Liver (tissue), 9 donors: ENCODE results near the gene ARPC5. TPM values are rescaled to one million over a fixed set of nuclear protein-coding genes. Genes with fewer than 3 reads are reported as not detected.
A peak's percentile ranks its signal among the peaks of the same experiment; 100 is the strongest.

Source experiments
- DNase-seq: peaks from one replicate; pipeline ENCODE4 v3.0.0-alpha.2; 2017; ENCODE audit warnings: low spot score
- H3K27ac ChIP-seq, 2 donors: one replicate each; pipeline ENCODE4 v1.7.0; 2013; ENCODE audit warnings: inconsistent platforms in 2 of 2, low read length in 2 of 2, control low read depth in 1 of 2, low read depth in 1 of 2, mild to moderate bottlenecking in 1 of 2
- H3K27me3 ChIP-seq, 4 donors: one replicate each; pipeline versions ENCODE4 v1.6.1 to v1.7.0; 2013; ENCODE audit warnings: low read length in 3 of 4, inconsistent platforms in 1 of 4, mild to moderate bottlenecking in 1 of 4, moderate library complexity in 1 of 4; ENCODE audit not compliant: control insufficient read depth in 4 of 4, insufficient read depth in 4 of 4
- H3K36me3 ChIP-seq, 4 donors: one replicate each; pipeline versions ENCODE4 v1.6.1 to v1.7.0; 2013; ENCODE audit warnings: low read length in 3 of 4, mild to moderate bottlenecking in 3 of 4, low read depth in 1 of 4, moderate library complexity in 1 of 4; ENCODE audit not compliant: control insufficient read depth in 4 of 4, insufficient read depth in 3 of 4
- H3K4me1 ChIP-seq, 4 donors: one replicate each; pipeline versions ENCODE4 v1.6.1 to v1.7.0; 2013; ENCODE audit warnings: low read length in 3 of 4, mild to moderate bottlenecking in 3 of 4, moderate library complexity in 1 of 4; ENCODE audit not compliant: control insufficient read depth in 4 of 4, insufficient read depth in 4 of 4
- H3K4me3 ChIP-seq, 3 donors: one replicate each; pipeline versions ENCODE4 v1.6.1 to v1.7.0; 2013; ENCODE audit warnings: low read length in 3 of 3, control low read depth in 1 of 3, low read depth in 1 of 3, mild to moderate bottlenecking in 1 of 3
- H3K9ac ChIP-seq, 2 donors: one replicate each; pipeline ENCODE4 v1.7.0; 2013; ENCODE audit warnings: low read length in 2 of 2, mild to moderate bottlenecking in 2 of 2, moderate library complexity in 2 of 2, control low read depth in 1 of 2, low read depth in 1 of 2
- H3K9me3 ChIP-seq, 4 donors: one replicate each; pipeline versions ENCODE4 v1.6.1 to v1.7.0; 2013; ENCODE audit warnings: low read length in 3 of 4; ENCODE audit not compliant: control insufficient read depth in 4 of 4
- EGR1 ChIP-seq, 2 donors: IDR thresholded peaks; 2 replicates each; pipeline ENCODE4 v1.6.1; 2016 to 2018; ENCODE audit warnings: antibody characterized with exemption in 2 of 2, low read depth in 2 of 2
- FOXA1 ChIP-seq: IDR thresholded peaks from 2 replicates; pipeline ENCODE4 v1.6.1; 2016; ENCODE audit warnings: antibody characterized with exemption
- FOXA2 ChIP-seq: IDR thresholded peaks from 2 replicates; pipeline ENCODE4 v1.6.1; 2016; ENCODE audit warnings: antibody characterized with exemption
- GABPA ChIP-seq, 2 donors: IDR thresholded peaks in 1 of 2; conservative IDR thresholded peaks in 1 of 2; 2 replicates each; pipeline ENCODE4 v1.6.1; 2016; ENCODE audit warnings: antibody characterized with exemption in 2 of 2, mild to moderate bottlenecking in 1 of 2, moderate library complexity in 1 of 2
- HNF4A ChIP-seq, 2 donors: conservative IDR thresholded peaks; 2 replicates each; pipeline ENCODE4 v1.6.1; 2016; ENCODE audit warnings: antibody characterized with exemption in 2 of 2, mild to moderate bottlenecking in 2 of 2
- HNF4G ChIP-seq: IDR thresholded peaks from 2 replicates; pipeline ENCODE4 v1.6.1; 2016; ENCODE audit warnings: antibody characterized with exemption
- JUND ChIP-seq, 2 donors: IDR thresholded peaks; 2 replicates each; pipeline ENCODE4 v1.6.1; 2016; ENCODE audit warnings: antibody characterized with exemption in 2 of 2
- MAX ChIP-seq: IDR thresholded peaks from 2 replicates; pipeline ENCODE4 v1.6.1; 2016; ENCODE audit warnings: antibody characterized with exemption
- NR2F2 ChIP-seq: IDR thresholded peaks from 2 replicates; pipeline ENCODE4 v1.6.1; 2016; ENCODE audit warnings: antibody characterized with exemption
- RAD21 ChIP-seq, 2 donors: IDR thresholded peaks; 2 replicates each; pipeline ENCODE4 v1.6.1; 2016; ENCODE audit warnings: antibody characterized with exemption in 2 of 2, mild to moderate bottlenecking in 2 of 2
- REST ChIP-seq: IDR thresholded peaks from 2 replicates; pipeline ENCODE4 v1.6.1; 2016; ENCODE audit warnings: antibody characterized with exemption, mild to moderate bottlenecking
- RXRA ChIP-seq, 2 donors: IDR thresholded peaks; 2 replicates each; pipeline ENCODE4 v1.6.1; 2017 to 2018; ENCODE audit warnings: antibody characterized with exemption in 2 of 2, mild to moderate bottlenecking in 1 of 2
- SP1 ChIP-seq: IDR thresholded peaks from 2 replicates; pipeline ENCODE4 v1.6.1; 2018; ENCODE audit warnings: antibody characterized with exemption, mild to moderate bottlenecking
- TAF1 ChIP-seq: conservative IDR thresholded peaks from 2 replicates; pipeline ENCODE4 v1.6.1; 2016; ENCODE audit warnings: antibody characterized with exemption, mild to moderate bottlenecking
- YY1 ChIP-seq: IDR thresholded peaks from 2 replicates; pipeline ENCODE4 v1.6.1; 2016; ENCODE audit warnings: antibody characterized with exemption, mild to moderate bottlenecking
- WGBS: extraction: QIAGEN DNeasy Blood & Tissue Kit; methylation state at CpG from one replicate; pipeline ENCODE4 v1.1.7; 2013; 5-methylcytosine and 5-hydroxymethylcytosine counted together
- polyA plus RNA-seq, 2 donors: library from polyadenylated mRNA; stranded (reverse) in 1 of 2; unstranded in 1 of 2; fragments of 200-250 nt in 1 of 2; fragments of >200 nt in 1 of 2; fragmentation: Nextera tagmentation in 1 of 2; extraction: Ambion mirVana in 1 of 2; gene quantifications; one replicate each; pipeline versions ENCODE4 v1.2.1 to v1.2.3, GENCODE V29; 2013 to 2015
- total RNA-seq, 2 donors: library from RNA; depleted of rRNA; stranded (reverse); fragments of >200 nt; gene quantifications; one replicate each; pipeline ENCODE4 v1.2.3, GENCODE V29; 2014
- TF ChIP-seq, protein P1 (sequence below): fragments of 150-350 bp; IDR thresholded peaks from 2 replicates; pipeline ENCODE4 v1.5.1; 2017; ENCODE audit warnings: improper control_type of control experiment, low read depth, low read length; ENCODE audit not compliant: missing input control
- TF ChIP-seq, protein P2 (sequence below): IDR thresholded peaks from 2 replicates; pipeline ENCODE4 v1.6.1; 2016; ENCODE audit warnings: antibody characterized with exemption
- donor health status: healthy.
- donor health status: healthy.
- donor health status: healthy.
- donor health status: healthy.
- donor health status: healthy.

The ARPC5 gene
- total and polyA plus RNA-seq, 4 donors: 34.9 to 67.0 (median 54.3) TPM

DNA sequence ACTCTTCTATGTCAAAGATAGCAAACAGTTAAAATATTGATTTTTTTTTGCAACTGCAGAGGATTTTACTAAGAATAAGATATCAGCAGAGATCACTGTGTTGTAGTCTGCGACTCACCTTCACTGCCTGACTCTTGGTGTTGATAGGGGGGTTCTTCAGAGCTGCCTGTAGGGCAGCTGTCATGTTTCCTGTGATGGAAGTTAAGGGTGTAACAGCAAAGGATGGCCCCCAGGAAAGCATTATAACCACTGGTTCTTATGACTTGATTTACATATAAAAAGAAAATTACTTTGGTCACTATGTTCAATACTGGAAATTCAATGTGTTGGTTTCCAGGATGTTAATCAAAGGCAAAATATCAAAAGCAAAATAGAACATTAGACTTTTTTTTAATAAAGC is 2.6 kb downstream of the ARPC5 start:
- peak overlapping the region in 1 of 3 donors; percentile 28 for H3K4me3 ChIP-seq
- TF ChIP-seq, protein P1, sequence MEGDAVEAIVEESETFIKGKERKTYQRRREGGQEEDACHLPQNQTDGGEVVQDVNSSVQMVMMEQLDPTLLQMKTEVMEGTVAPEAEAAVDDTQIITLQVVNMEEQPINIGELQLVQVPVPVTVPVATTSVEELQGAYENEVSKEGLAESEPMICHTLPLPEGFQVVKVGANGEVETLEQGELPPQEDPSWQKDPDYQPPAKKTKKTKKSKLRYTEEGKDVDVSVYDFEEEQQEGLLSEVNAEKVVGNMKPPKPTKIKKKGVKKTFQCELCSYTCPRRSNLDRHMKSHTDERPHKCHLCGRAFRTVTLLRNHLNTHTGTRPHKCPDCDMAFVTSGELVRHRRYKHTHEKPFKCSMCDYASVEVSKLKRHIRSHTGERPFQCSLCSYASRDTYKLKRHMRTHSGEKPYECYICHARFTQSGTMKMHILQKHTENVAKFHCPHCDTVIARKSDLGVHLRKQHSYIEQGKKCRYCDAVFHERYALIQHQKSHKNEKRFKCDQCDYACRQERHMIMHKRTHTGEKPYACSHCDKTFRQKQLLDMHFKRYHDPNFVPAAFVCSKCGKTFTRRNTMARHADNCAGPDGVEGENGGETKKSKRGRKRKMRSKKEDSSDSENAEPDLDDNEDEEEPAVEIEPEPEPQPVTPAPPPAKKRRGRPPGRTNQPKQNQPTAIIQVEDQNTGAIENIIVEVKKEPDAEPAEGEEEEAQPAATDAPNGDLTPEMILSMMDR: no peak
- no peak for TF ChIP-seq HNF4G
- no peak for TF ChIP-seq EGR1 (IDR thresholded peaks at IDR 0.05; ENCODE audit: low read depth in 2 of 2)
- no peak for TF ChIP-seq YY1
- no peak for TF ChIP-seq SP1
- TF ChIP-seq, protein P2, sequence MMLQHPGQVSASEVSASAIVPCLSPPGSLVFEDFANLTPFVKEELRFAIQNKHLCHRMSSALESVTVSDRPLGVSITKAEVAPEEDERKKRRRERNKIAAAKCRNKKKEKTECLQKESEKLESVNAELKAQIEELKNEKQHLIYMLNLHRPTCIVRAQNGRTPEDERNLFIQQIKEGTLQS: no peak
- TF ChIP-seq MAX: no peak
- TF ChIP-seq FOXA2: no peak
- no peak for TF ChIP-seq TAF1
- TF ChIP-seq GABPA (IDR thresholded peaks at IDR 0.05 in 1 of 2, conservative IDR thresholded peaks at IDR 0.05 in 1 of 2): no peak
- TF ChIP-seq JUND (IDR thresholded peaks at IDR 0.05): no peak
- 24% methylated on average over 1 of the region's 1 CpG for WGBS

DNA sequence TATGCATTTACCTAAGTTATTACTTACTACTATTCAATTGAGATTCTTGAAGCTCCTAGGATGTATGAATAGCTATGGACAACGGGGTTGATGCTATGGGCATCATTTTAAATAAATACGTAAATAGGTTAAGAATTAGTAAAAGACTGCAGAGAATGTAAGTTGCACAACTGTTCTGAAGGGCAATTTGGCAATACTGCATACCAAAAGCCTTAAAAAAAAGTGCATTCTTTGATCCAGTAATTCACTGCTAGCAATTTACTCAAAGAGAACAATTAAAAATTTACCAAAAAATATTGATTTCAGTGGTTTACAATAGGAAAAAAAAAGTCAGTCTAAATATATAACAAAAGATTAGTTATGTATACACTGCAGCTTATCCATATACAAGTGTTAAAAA is 3.5 kb downstream of the ARPC5 start:
- H3K36me3 ChIP-seq: peaks cover 3 to 22% (median 15%) of the 10 kb centered on the region in 4 donors
- TF ChIP-seq YY1 (no peak), RXRA (IDR thresholded peaks at IDR 0.05) (no peak), FOXA2 (no peak), HNF4A (conservative IDR thresholded peaks at IDR 0.05) (peak in 1 of 2 donors; percentile 7)
- TF ChIP-seq, protein P1: no peak
- no peaks in the 10 kb centered on the region for H3K27me3 ChIP-seq
- no peak overlapping the region for H3K9ac ChIP-seq
- peaks cover 1 to 43% (median 30%) of the 10 kb centered on the region in 4 donors for H3K4me1 ChIP-seq
- 23% methylated on average over 2 of the region's 2 CpGs for WGBS
- no peak for DNase-seq
- no peaks in the 10 kb centered on the region for H3K9me3 ChIP-seq
- no peak overlapping the region for H3K27ac ChIP-seq
- H3K4me3 ChIP-seq: no peak overlapping the region

More for the DNA sequence above, 2.6 kb downstream of the ARPC5 start:
- Histone ChIP-seq H3K9me3 (no peaks in the 10 kb centered on the region), H3K36me3 (peaks cover 3 to 22% (median 15%) of the 10 kb centered on the region in 4 donors), H3K27ac (peak overlapping the region in 1 of 2 donors; percentile 16), H3K4me1 (peaks cover 1 to 41% (median 30%) of the 10 kb centered on the region in 4 donors), H3K9ac (peak overlapping the region in 1 of 2 donors; percentile 77), H3K27me3 (no peaks in the 10 kb centered on the region)
- no peak for DNase-seq

DNA sequence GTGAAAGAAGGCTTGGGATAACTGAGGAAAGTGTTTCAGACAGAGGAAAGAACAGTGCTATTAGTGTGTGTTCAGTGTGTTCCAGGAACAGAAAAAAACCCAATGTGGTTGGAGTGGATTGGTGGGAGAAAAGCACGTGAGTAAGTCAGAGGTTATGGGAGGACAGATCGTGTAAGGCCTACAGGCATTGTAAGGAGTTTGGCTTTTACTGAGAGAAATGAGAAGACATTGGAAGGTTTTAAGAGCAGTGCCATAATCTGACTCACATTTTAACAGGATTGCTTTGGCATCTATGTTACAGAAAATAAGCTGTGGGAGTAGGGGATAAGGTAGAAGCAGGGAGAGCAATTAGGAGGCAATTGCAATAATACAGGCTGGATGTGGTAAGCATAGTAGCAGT is 4.8 kb downstream of the ARPC5 start:
- no peaks in the 10 kb centered on the region for H3K27me3 ChIP-seq
- TF ChIP-seq RXRA (IDR thresholded peaks at IDR 0.05): no peak
- no peak for TF ChIP-seq JUND (IDR thresholded peaks at IDR 0.05)
- TF ChIP-seq EGR1 (IDR thresholded peaks at IDR 0.05; ENCODE audit: low read depth in 2 of 2): no peak
- no peak for TF ChIP-seq RAD21 (IDR thresholded peaks at IDR 0.05)
- no peak for TF ChIP-seq FOXA2
- no peak for TF ChIP-seq HNF4A (conservative IDR thresholded peaks at IDR 0.05)
- no peak for TF ChIP-seq FOXA1
- no peak for TF ChIP-seq REST
- no peak for TF ChIP-seq TAF1
- TF ChIP-seq NR2F2: no peak
- no peak for TF ChIP-seq MAX
- TF ChIP-seq, protein P2: no peak

More for the DNA sequence above, 4.8 kb downstream of the ARPC5 start:
- peaks cover 3 to 22% (median 15%) of the 10 kb centered on the region in 4 donors for H3K36me3 ChIP-seq
- no peak overlapping the region for H3K4me3 ChIP-seq
- WGBS: 71% methylated on average over 2 of the region's 2 CpGs
- H3K9me3 ChIP-seq: no peaks in the 10 kb centered on the region
- no peak overlapping the region for H3K27ac ChIP-seq
- H3K9ac ChIP-seq: no peak overlapping the region
- no peak for DNase-seq
- peaks cover 1 to 38% (median 27%) of the 10 kb centered on the region in 4 donors for H3K4me1 ChIP-seq
